ENCODE results near the gene ZNF664.

DNA sequence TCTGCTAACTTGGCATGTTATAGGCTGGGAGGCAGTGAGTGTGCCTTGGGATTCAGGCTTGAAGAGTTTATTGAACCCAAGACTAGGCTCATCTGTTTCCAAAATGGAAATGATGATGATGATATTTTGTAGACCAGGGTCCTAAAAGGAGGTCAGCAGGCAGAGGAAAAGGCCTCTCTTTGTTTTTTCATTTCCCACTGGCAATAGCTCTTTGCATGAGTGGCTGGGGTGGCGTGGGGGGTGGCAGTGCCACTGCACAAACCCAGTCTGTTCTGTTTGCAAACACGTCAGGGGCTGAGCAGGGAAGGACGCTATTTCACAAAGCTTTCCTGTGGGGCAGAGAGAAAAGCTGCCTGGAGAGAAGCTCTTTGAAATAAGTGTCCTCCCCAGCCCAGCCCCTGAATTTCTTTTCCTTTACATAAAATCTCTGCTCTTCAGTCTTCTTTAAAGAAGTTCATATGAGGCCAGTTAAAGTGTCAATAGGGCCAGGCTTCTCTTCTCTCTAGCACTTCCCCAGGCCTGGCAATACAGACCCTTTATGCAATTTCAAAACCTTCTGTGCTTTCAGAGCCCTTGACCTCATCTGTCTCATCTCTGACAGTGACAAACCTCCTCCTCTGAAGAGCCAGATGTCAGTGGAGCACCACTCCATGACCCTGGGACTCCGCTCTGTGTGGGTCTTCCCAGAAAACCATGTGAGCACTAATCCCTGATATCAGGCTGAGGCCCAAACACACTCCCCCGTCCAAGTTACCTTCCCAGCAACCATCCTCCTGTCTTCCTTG, 72.8 kb downstream of the ZNF664 start:
- TF ChIP-seq, protein P1, sequence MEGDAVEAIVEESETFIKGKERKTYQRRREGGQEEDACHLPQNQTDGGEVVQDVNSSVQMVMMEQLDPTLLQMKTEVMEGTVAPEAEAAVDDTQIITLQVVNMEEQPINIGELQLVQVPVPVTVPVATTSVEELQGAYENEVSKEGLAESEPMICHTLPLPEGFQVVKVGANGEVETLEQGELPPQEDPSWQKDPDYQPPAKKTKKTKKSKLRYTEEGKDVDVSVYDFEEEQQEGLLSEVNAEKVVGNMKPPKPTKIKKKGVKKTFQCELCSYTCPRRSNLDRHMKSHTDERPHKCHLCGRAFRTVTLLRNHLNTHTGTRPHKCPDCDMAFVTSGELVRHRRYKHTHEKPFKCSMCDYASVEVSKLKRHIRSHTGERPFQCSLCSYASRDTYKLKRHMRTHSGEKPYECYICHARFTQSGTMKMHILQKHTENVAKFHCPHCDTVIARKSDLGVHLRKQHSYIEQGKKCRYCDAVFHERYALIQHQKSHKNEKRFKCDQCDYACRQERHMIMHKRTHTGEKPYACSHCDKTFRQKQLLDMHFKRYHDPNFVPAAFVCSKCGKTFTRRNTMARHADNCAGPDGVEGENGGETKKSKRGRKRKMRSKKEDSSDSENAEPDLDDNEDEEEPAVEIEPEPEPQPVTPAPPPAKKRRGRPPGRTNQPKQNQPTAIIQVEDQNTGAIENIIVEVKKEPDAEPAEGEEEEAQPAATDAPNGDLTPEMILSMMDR (IDR thresholded peaks at IDR 0.05) = no peak
- TF ChIP-seq EZH2 (IDR thresholded peaks at IDR 0.05; ENCODE audit: borderline replicate concordance, insufficient read depth, low read depth, low read length, poor library complexity, severe bottlenecking) = no peak
